ENCODE data around the gene HRNR.

The HRNR gene

GRCh38 chr1:152188673-152189591 lies 35.1 kb downstream of the HRNR start:
- peak; percentile 46 for DNase-seq (ENCODE audit: low spot score)

GRCh38 chr1:152186556-152187285 lies 37.3 kb downstream of the HRNR start:
- no peak for DNase-seq (ENCODE audit: low spot score)

- DNase-seq (ENCODE audit: low spot score), result peak; percentile 56
Observed at GRCh38 chr1:152185544-152186391, 38.2 kb downstream of the HRNR start.

GRCh38 chr1:152182944-152183361 lies 41.0 kb downstream of the HRNR start:
- peak; percentile 63 for DNase-seq (ENCODE audit: low spot score)

GRCh38 chr1:152182431-152182830 lies 41.6 kb downstream of the HRNR start:
- DNase-seq (ENCODE audit: low spot score), result peak; percentile 26

- DNase-seq (ENCODE audit: low spot score), result no peak
Observed at GRCh38 chr1:152179566-152179965, 44.4 kb downstream of the HRNR start.

GRCh38 chr1:152170287-152170905 lies 53.6 kb downstream of the HRNR start:
- no peak for DNase-seq (ENCODE audit: low spot score)

- DNase-seq (ENCODE audit: low spot score), result no peak
Observed at GRCh38 chr1:152169366-152170025, 54.5 kb downstream of the HRNR start.

GRCh38 chr1:152168535-152168868 lies 55.5 kb downstream of the HRNR start:
- no peak for DNase-seq (ENCODE audit: low spot score)

GRCh38 chr1:152167835-152168534 lies 56.0 kb downstream of the HRNR start:
- no peak for DNase-seq (ENCODE audit: low spot score)

- DNase-seq (ENCODE audit: low spot score), result no peak
Observed at GRCh38 chr1:152166966-152167365, 57.0 kb downstream of the HRNR start.

GRCh38 chr1:152165286-152166077 lies 58.5 kb downstream of the HRNR start:
- DNase-seq (ENCODE audit: low spot score), result no peak

- DNase-seq (ENCODE audit: low spot score), result no peak
Observed at GRCh38 chr1:152164517-152165136, 59.4 kb downstream of the HRNR start.

GRCh38 chr1:152162792-152163463 lies 61.1 kb downstream of the HRNR start:
- DNase-seq (ENCODE audit: low spot score), result peak; percentile 46
